ENCODE data around the gene ATP13A2.

ATP13A2 gene

GRCh38 chr1:17031436-17031835 lies 19.7 kb upstream of the ATP13A2 start:
- no peak for DNase-seq

- no peak for DNase-seq
Observed at GRCh38 chr1:17030206-17030605, 18.5 kb upstream of the ATP13A2 start.

GRCh38 chr1:17028662-17029188 lies 17.0 kb upstream of the ATP13A2 start:
- no peak for DNase-seq

- no peak for DNase-seq
Observed at GRCh38 chr1:17027900-17028299, 16.2 kb upstream of the ATP13A2 start.

- no peak for DNase-seq
Observed at GRCh38 chr1:17027403-17027802, 15.7 kb upstream of the ATP13A2 start.

GRCh38 chr1:17024721-17025120 lies 13.0 kb upstream of the ATP13A2 start:
- no peak for DNase-seq

- no peak for DNase-seq
Observed at GRCh38 chr1:17023573-17023972, 11.8 kb upstream of the ATP13A2 start.

- DNase-seq: no peak
Observed at GRCh38 chr1:17023102-17023501, 11.4 kb upstream of the ATP13A2 start.

GRCh38 chr1:17021896-17022295 lies 10.2 kb upstream of the ATP13A2 start:
- DNase-seq: no peak

- no peak for DNase-seq
Observed at GRCh38 chr1:17020502-17020901, 8.8 kb upstream of the ATP13A2 start.

GRCh38 chr1:17018849-17019248 lies 7.1 kb upstream of the ATP13A2 start:
- DNase-seq: no peak

- DNase-seq: no peak
Observed at GRCh38 chr1:17017435-17017834, 5.7 kb upstream of the ATP13A2 start.

- DNase-seq: peak; percentile 64
Observed at GRCh38 chr1:17016317-17016661, 4.6 kb upstream of the ATP13A2 start.

- DNase-seq: peak; percentile 34
Observed at GRCh38 chr1:17014671-17015567, 3.2 kb upstream of the ATP13A2 start.

- peak; percentile 40 for DNase-seq
Observed at GRCh38 chr1:17013491-17014320, 2.0 kb upstream of the ATP13A2 start.

- DNase-seq: peak; percentile 68
Observed at GRCh38 chr1:17012775-17013490, 1.2 kb upstream of the ATP13A2 start.

- no peak for DNase-seq
Observed at GRCh38 chr1:17011092-17011438, 663 bp downstream of the ATP13A2 start.

- no peak for DNase-seq
Observed at GRCh38 chr1:17009706-17010105, 2.0 kb downstream of the ATP13A2 start.

GRCh38 chr1:17008208-17008855 lies 3.4 kb downstream of the ATP13A2 start:
- DNase-seq: no peak

GRCh38 chr1:17007121-17007520 lies 4.6 kb downstream of the ATP13A2 start:
- DNase-seq: no peak

GRCh38 chr1:17005365-17005740 lies 6.4 kb downstream of the ATP13A2 start:
- no peak for DNase-seq

- no peak for DNase-seq
Observed at GRCh38 chr1:17004466-17005364, 7.0 kb downstream of the ATP13A2 start.
